SK-N-SH treated with all-trans-retinoic acid at 6 μM for 48 hours (cell line): ENCODE data around the gene ZNF334.

Experiments used
- BACH2 ChIP-seq: fragments of 250-450 bp; sonication (Bioruptor Pico); IDR thresholded peaks from 2 replicates; pipeline ENCODE4 v1.9.0; 2021; ENCODE audit warnings: mild to moderate bottlenecking, borderline replicate concordance
- CSDC2 ChIP-seq: fragments of 250-450 bp; sonication (Bioruptor Pico); IDR thresholded peaks from 2 replicates; pipeline ENCODE4 v1.5.0; 2020; ENCODE audit warnings: mild to moderate bottlenecking, moderate library complexity
- ESRRG ChIP-seq: fragments of 250-450 bp; sonication (Bioruptor Pico); IDR thresholded peaks from 2 replicates; pipeline ENCODE4 v1.6.1; 2021; ENCODE audit warnings: mild to moderate bottlenecking
- GLIS3 ChIP-seq: fragments of 250-450 bp; sonication (Bioruptor Pico); IDR thresholded peaks from 2 replicates; pipeline ENCODE4 v1.5.0; 2020; ENCODE audit warnings: mild to moderate bottlenecking, moderate library complexity
- PATZ1 ChIP-seq: fragments of 250-450 bp; sonication (Bioruptor Pico); IDR thresholded peaks from 2 replicates; pipeline ENCODE4 v1.8.0; 2020; ENCODE audit warnings: mild to moderate bottlenecking, moderate library complexity, borderline replicate concordance
- POU6F1 ChIP-seq: fragments of 250-450 bp; sonication (Bioruptor Pico); IDR thresholded peaks from 2 replicates; pipeline ENCODE4 v1.8.0; 2021; ENCODE audit warnings: low read depth, mild to moderate bottlenecking, moderate library complexity, borderline replicate concordance
- TCF4 ChIP-seq: fragments of 250-450 bp; sonication (Bioruptor Pico); IDR thresholded peaks from 2 replicates; pipeline ENCODE4 v1.8.0; 2021; ENCODE audit warnings: mild to moderate bottlenecking, moderate library complexity, borderline replicate concordance
- TOX ChIP-seq: fragments of 250-450 bp; sonication (Bioruptor Pico); IDR thresholded peaks from 2 replicates; pipeline ENCODE4 v1.8.0; 2021; ENCODE audit warnings: mild to moderate bottlenecking, moderate library complexity, borderline replicate concordance
- ZFP3 ChIP-seq: fragments of 250-450 bp; sonication (Bioruptor Pico); IDR thresholded peaks from 2 replicates; pipeline ENCODE4 v1.5.0; 2020; ENCODE audit warnings: mild to moderate bottlenecking, moderate library complexity

- TF ChIP-seq ZFP3 (CRISPR knock-in tag): no peak
- no peak for TF ChIP-seq PATZ1 (CRISPR knock-in tag)
- no peak for TF ChIP-seq GLIS3 (CRISPR knock-in tag)
- no peak for TF ChIP-seq ESRRG (CRISPR knock-in tag)
- TF ChIP-seq TOX (CRISPR knock-in tag): no peak
- no peak for TF ChIP-seq CSDC2
- no peak for TF ChIP-seq POU6F1
- TF ChIP-seq BACH2 (CRISPR knock-in tag): no peak
- no peak for TF ChIP-seq TCF4 (CRISPR knock-in tag)
Observed at GRCh38 chr20:46549188-46549972, 36.0 kb upstream of the ZNF334 start.
